ENCODE data around the gene KRT74. TPM values are rescaled to one million over a fixed set of nuclear protein-coding genes. Genes with fewer than 3 reads are reported as not detected.

Gene KRT74
- total RNA-seq, 1 donor from 2014 or later, result not detected

- Mint-ChIP-seq H3K27me3 (ENCODE audit: low read depth) (peaks cover 75% of the 10 kb centered on the region), H3K4me3 (ENCODE audit: unreplicated experiment) (no peak overlapping the region), H3K36me3 (ENCODE audit: low read depth) (peaks cover 2% of the 10 kb centered on the region), H3K4me1 (ENCODE audit: low read depth) (no peaks in the 10 kb centered on the region), H3K27ac (ENCODE audit: unreplicated experiment) (no peak overlapping the region), H3K9me3 (ENCODE audit: low read depth) (no peaks in the 10 kb centered on the region)
- no peak for TF ChIP-seq CTCF (IDR thresholded peaks at IDR 0.05)
- no peak for DNase-seq (ENCODE audit: low spot score)
Observed at GRCh38 chr12:52557476-52557875, 16.2 kb downstream of the KRT74 start.

- no peak for DNase-seq (ENCODE audit: low spot score)
- H3K4me3 Mint-ChIP-seq (ENCODE audit: unreplicated experiment), result no peak overlapping the region
- H3K9me3 Mint-ChIP-seq (ENCODE audit: low read depth), result no peaks in the 10 kb centered on the region
- H3K27ac Mint-ChIP-seq (ENCODE audit: unreplicated experiment), result no peak overlapping the region
- H3K27me3 Mint-ChIP-seq (ENCODE audit: low read depth), result peaks cover 72% of the 10 kb centered on the region
- peaks cover 4% of the 10 kb centered on the region for H3K4me1 Mint-ChIP-seq (ENCODE audit: low read depth)
- no peak for TF ChIP-seq CTCF (IDR thresholded peaks at IDR 0.05)
- peaks cover 2% of the 10 kb centered on the region for H3K36me3 Mint-ChIP-seq (ENCODE audit: low read depth)
Observed at GRCh38 chr12:52555577-52555976, 18.1 kb downstream of the KRT74 start.

- DNase-seq (ENCODE audit: low spot score), result no peak
- Mint-ChIP-seq H3K27me3 (ENCODE audit: low read depth) (peaks cover 77% of the 10 kb centered on the region), H3K36me3 (ENCODE audit: low read depth) (peaks cover 4% of the 10 kb centered on the region), H3K9me3 (ENCODE audit: low read depth) (no peaks in the 10 kb centered on the region), H3K27ac (ENCODE audit: unreplicated experiment) (no peak within 1 kb of the TSS), H3K4me3 (ENCODE audit: unreplicated experiment) (no peak within 1 kb of the TSS), H3K4me1 (ENCODE audit: low read depth) (peaks cover 4% of the 10 kb centered on the region)
- TF ChIP-seq CTCF (IDR thresholded peaks at IDR 0.05), result no peak
Observed at GRCh38 chr12:52552681-52553195, 20.9 kb downstream of the KRT74 start, which contains the start of gene KRT71. TSS of gene KRT71 (minus strand) at chr12:52553145. CDS start at chr12:52553077, 68 bp downstream.

GRCh38 chr12:52552055-52552454 is 21.6 kb downstream of the KRT74 start:
- Mint-ChIP-seq H3K4me1 (ENCODE audit: low read depth) (peaks cover 4% of the 10 kb centered on the region), H3K36me3 (ENCODE audit: low read depth) (peaks cover 4% of the 10 kb centered on the region), H3K4me3 (ENCODE audit: unreplicated experiment) (no peak overlapping the region), H3K27ac (ENCODE audit: unreplicated experiment) (no peak overlapping the region), H3K9me3 (ENCODE audit: low read depth) (no peaks in the 10 kb centered on the region), H3K27me3 (ENCODE audit: low read depth) (peaks cover 79% of the 10 kb centered on the region)
- DNase-seq (ENCODE audit: low spot score), result no peak
- no peak for TF ChIP-seq CTCF (IDR thresholded peaks at IDR 0.05)

GRCh38 chr12:52551216-52551865 is 22.3 kb downstream of the KRT74 start:
- Mint-ChIP-seq H3K27ac (ENCODE audit: unreplicated experiment) (no peak overlapping the region), H3K9me3 (ENCODE audit: low read depth) (no peaks in the 10 kb centered on the region), H3K27me3 (ENCODE audit: low read depth) (peaks cover 83% of the 10 kb centered on the region), H3K4me1 (ENCODE audit: low read depth) (peaks cover 4% of the 10 kb centered on the region), H3K4me3 (ENCODE audit: unreplicated experiment) (no peak overlapping the region), H3K36me3 (ENCODE audit: low read depth) (peaks cover 4% of the 10 kb centered on the region)
- no peak for DNase-seq (ENCODE audit: low spot score)
- TF ChIP-seq CTCF (IDR thresholded peaks at IDR 0.05), result no peak

All from chondrocyte (in vitro differentiated cells).